GM12878 (cell line): ENCODE data around the gene ARHGEF10L. TPM values are rescaled to one million over a fixed set of nuclear protein-coding genes. Genes with fewer than 3 reads are reported as not detected.
A peak's percentile ranks its signal among the peaks of the same experiment; 100 is the strongest.

Source experiments
- ATAC-seq: fragments of 200-7000 bp; cut with Tn5 transposase; 3 replicates; pipeline ENCODE4 v1.9.1; 2020; ENCODE audit warnings: mild to moderate bottlenecking, moderate library complexity
- BruUV-seq: library from RNA; stranded (reverse); fragments of 400-500 nt; replicated peaks from 2 replicates; lab custom pipeline; 2021; lab: Mats Ljungman, UMichigan
- CTCF ChIA-PET: fragments of 300-600 bp; sonication (Branson Sonifier 250); formaldehyde crosslinking; extraction: SDS; loops from one replicate; lab custom pipeline; 2021; ENCODE audit warnings: inconsistent platforms; lab: Yijun Ruan, JAX
- POLR2A ChIA-PET: fragments of 350-600 bp; formaldehyde crosslinking; extraction: SDS; loops from one replicate; lab custom pipeline; 2021; ENCODE audit warnings: inconsistent platforms; lab: Charles Lee
- RAD21 ChIA-PET: fragments of 300-600 bp; sonication (Branson Sonifier 250); formaldehyde crosslinking; loops from one replicate; lab custom pipeline; 2023; ENCODE audit warnings: antibody characterized with exemption; ENCODE audit not compliant: unreplicated experiment; lab: Charles Lee
- SMC1A ChIA-PET: fragments of 300-600 bp; sonication (Branson Sonifier 250); formaldehyde crosslinking; loops from one replicate; lab custom pipeline; 2023; ENCODE audit not compliant: unreplicated experiment, uncharacterized antibody; lab: Charles Lee
- DNase-seq: peaks from one replicate; pipeline ENCODE4 v3.0.0-alpha.2; 2011; ENCODE audit warnings: low read depth, low spot score
- FAIRE-seq: peaks from 3 replicates; lab custom pipeline; 2011; peaks lifted over from hg19 to GRCh38; lab: Jason Lieb, UNC
- H2AFZ ChIP-seq: 2 replicates; pipeline ENCODE4 v1.6.0; 2011; ENCODE audit warnings: low read depth, low read length, control low read depth; ENCODE audit not compliant: control insufficient read depth
- H3K27ac ChIP-seq: 2 replicates; pipeline ENCODE4 v1.5.1; 2011; ENCODE audit warnings: control low read depth; ENCODE audit not compliant: control insufficient read depth, insufficient read depth
- H3K27me3 ChIP-seq, 2 experiments: replicated peaks in 1 of 2; 2 replicates each; pipeline versions ENCODE4 v1.6.0 to v1.6.1; 2011; ENCODE audit warnings: low read length in 1 of 2; ENCODE audit not compliant: control insufficient read depth in 2 of 2, insufficient read depth in 2 of 2
- H3K36me3 ChIP-seq, 2 experiments: 2 replicates each; pipeline ENCODE4 v1.5.1; 2011; ENCODE audit warnings: low read length in 1 of 2; ENCODE audit not compliant: control insufficient read depth in 2 of 2, insufficient read depth in 2 of 2
- H3K4me1 ChIP-seq: 2 replicates; pipeline ENCODE4 v1.6.1; 2011; ENCODE audit warnings: mild to moderate bottlenecking, low read length, moderate library complexity, mixed read lengths; ENCODE audit not compliant: control insufficient read depth, insufficient read depth
- H3K4me2 ChIP-seq: 2 replicates; pipeline ENCODE4 v1.6.0; 2011; ENCODE audit warnings: control low read depth; ENCODE audit not compliant: control insufficient read depth, insufficient read depth
- H3K4me3 ChIP-seq: fragments of 200-600 bp; sonication (generic); 2 replicates; pipeline ENCODE4 v1.5.1; 2016
- H3K79me2 ChIP-seq: 2 replicates; pipeline ENCODE4 v1.6.0; 2011; ENCODE audit warnings: low read length; ENCODE audit not compliant: control insufficient read depth, insufficient read depth
- H3K9ac ChIP-seq: 2 replicates; pipeline ENCODE4 v1.8.0; 2011; ENCODE audit warnings: low read length, control low read depth, mixed read lengths; ENCODE audit not compliant: control insufficient read depth, insufficient read depth
- H3K9me3 ChIP-seq: replicated peaks from 3 replicates; pipeline ENCODE4 v1.5.1; 2011; ENCODE audit warnings: mild to moderate bottlenecking, low read length; ENCODE audit not compliant: control insufficient read depth, insufficient read depth
- H4K20me1 ChIP-seq: 2 replicates; pipeline ENCODE4 v1.6.0; 2011; ENCODE audit not compliant: control insufficient read depth, insufficient read depth
- BHLHE40 ChIP-seq, 2 experiments: fragments of 450-650 bp in 1 of 2; IDR thresholded peaks; 2 replicates each; pipeline ENCODE4 v1.6.1; 2011 to 2017; ENCODE audit warnings: low read depth in 2 of 2, borderline replicate concordance in 1 of 2, improper control_type of control experiment in 1 of 2, low read length in 1 of 2, mild to moderate bottlenecking in 1 of 2
- CEBPZ ChIP-seq: fragments of 150-350 bp; IDR thresholded peaks from 2 replicates; pipeline ENCODE4 v1.6.1; 2016; ENCODE audit warnings: low read depth, low read length
- E2F4 ChIP-seq: IDR thresholded peaks from 2 replicates; pipeline ENCODE4 v1.6.1; 2012; ENCODE audit warnings: low read depth, low read length, improper control_type of control experiment
- NFYA ChIP-seq: IDR thresholded peaks from 2 replicates; pipeline ENCODE4 v1.6.1; 2011; ENCODE audit warnings: low read depth, mild to moderate bottlenecking, low read length, improper control_type of control experiment, borderline replicate concordance
- PML ChIP-seq: IDR thresholded peaks from 2 replicates; pipeline ENCODE4 v1.6.1; 2012; ENCODE audit warnings: low read length, inconsistent platforms
- RAD51 ChIP-seq: fragments of 450-650 bp; IDR thresholded peaks from 2 replicates; pipeline ENCODE4 v1.6.1; 2016; ENCODE audit warnings: moderate library complexity, mild to moderate bottlenecking, inconsistent platforms
- SMARCA5 ChIP-seq: fragments of 450-650 bp; IDR thresholded peaks from 2 replicates; pipeline ENCODE4 v1.6.1; 2017; ENCODE audit warnings: mild to moderate bottlenecking
- TARDBP ChIP-seq: IDR thresholded peaks from 2 replicates; pipeline ENCODE4 v1.6.1; 2016; ENCODE audit warnings: borderline replicate concordance
- WGBS: methylation state at CpG from one replicate; pipeline ENCODE4 v1.1.6; 2016; ENCODE audit warnings: low lambda C conversion rate; ENCODE audit not compliant: insufficient replicate concordance, insufficient coverage; ENCODE audit errors: missing lambda C conversion rate; 5-methylcytosine and 5-hydroxymethylcytosine counted together
- in situ Hi-C: fragments of 300-500 bp; cut with MboI; formaldehyde crosslinking; loops from 9 replicates; pipeline ENCODE4 v1.14.3; 2018; ENCODE audit warnings: mixed read lengths
- intact Hi-C: fragments of 100-400 bp; cut with micrococcal nuclease; formaldehyde crosslinking; loops from one replicate; pipeline ENCODE4 v1.14.2; 2022; ENCODE audit not compliant: unreplicated experiment
- polyA plus RNA-seq, 11 experiments: library from polyadenylated mRNA; depleted of rRNA in 4 of 11; unstranded in 6 of 11; stranded (reverse) in 5 of 11; fragments of >200 nt; fragmentation: Nextera tagmentation in 4 of 11; fragmentation: Illumina TruSeq in 1 of 11; extraction: Ambion mirVana in 4 of 11; extraction: Trizol in 1 of 11; gene quantifications; 1 replicate in 1 of 11; 2 replicates in 10 of 11; pipeline versions ENCODE4 v1.2.1 to v1.2.3, GENCODE V29; 2011 to 2016; ENCODE audit warnings: inconsistent platforms in 2 of 11, missing spikeins in 2 of 11, low read depth in 1 of 11
- total RNA-seq, 4 experiments: library from RNA; depleted of rRNA in 3 of 4; stranded (reverse); fragments of >200 nt in 3 of 4; fragmentation: Illumina TruSeq in 1 of 4; extraction: Trizol in 1 of 4; gene quantifications; 2 replicates each; pipeline versions ENCODE4 v1.2.1 to v1.2.3, GENCODE V29; 2013 to 2021

Gene ARHGEF10L
- total and polyA plus RNA-seq, 10 of the 15 experiments (the other 5 are each of a cell fraction or from before 2014, with no cell fraction given) = 0.05 to 0.94 (median 0.28) TPM; not detected in 2

- in situ Hi-C loops = no loop called here
- H3K79me2 ChIP-seq = no peaks in the 10 kb centered on the region
- H3K9me3 ChIP-seq = no peaks in the 10 kb centered on the region
- ChIA-PET SMC1A (no interaction called here), CTCF (no interaction called here), RAD21 (no interaction called here)
- H3K27me3 ChIP-seq = no peaks in the 10 kb centered on the region; a peak in 1 of 4 replicates
- no TSS peak for BruUV-seq
- no peak for FAIRE-seq
- H3K4me1 ChIP-seq = peaks cover 3% of the 10 kb centered on the region; the same call in 1 of the 2 replicates
- H3K36me3 ChIP-seq = no peaks in the 10 kb centered on the region
- H3K9ac ChIP-seq = no peak overlapping the region
- H3K27ac ChIP-seq = no peak overlapping the region
- H3K4me2 ChIP-seq = no peak overlapping the region
- 44% methylated on average over 8 of the region's 8 CpGs for WGBS
- peak in 1 of 2 experiments; percentile 41; a peak in 2 of 4 replicates for TF ChIP-seq BHLHE40 (IDR thresholded peaks at IDR 0.05; ENCODE audit: borderline replicate concordance in 1 of 2, low read depth in 2 of 2, low read length in 1 of 2)
- peak; percentile 42; the same call in 1 of the 2 replicates for TF ChIP-seq RAD51
- TF ChIP-seq E2F4 = no peak
- TF ChIP-seq NFYA = no peak
- TF ChIP-seq SMARCA5 = no peak
- no peak for TF ChIP-seq PML
- TF ChIP-seq, all 136 proteins: peak for 2
- intact Hi-C loops = no loop called here
- ATAC-seq (no peak), DNase-seq (no peak)
- no peaks in the 10 kb centered on the region for H4K20me1 ChIP-seq
- no peak overlapping the region for H2AFZ ChIP-seq
- POLR2A ChIA-PET = no interaction called here
- no peak overlapping the region for H3K4me3 ChIP-seq
Observed at GRCh38 chr1:17631410-17631809, 91.9 kb downstream of the ARHGEF10L start.

- Histone ChIP-seq H3K4me2 (no peak overlapping the region), H3K4me3 (no peak overlapping the region), H3K36me3 (no peaks in the 10 kb centered on the region), H3K27ac (no peak overlapping the region), H3K79me2 (no peaks in the 10 kb centered on the region), H4K20me1 (no peaks in the 10 kb centered on the region), H3K27me3 (no peaks in the 10 kb centered on the region; a peak in 1 of 4 replicates), H2AFZ (no peak overlapping the region), H3K9ac (no peak overlapping the region), H3K4me1 (peaks cover 3% of the 10 kb centered on the region; the same call in 1 of the 2 replicates), H3K9me3 (no peaks in the 10 kb centered on the region)
- WGBS = 78% methylated on average over 19 of the region's 19 CpGs
- no peak for TF ChIP-seq TARDBP
- no peak for TF ChIP-seq CEBPZ
- ChIA-PET POLR2A (no interaction called here), CTCF (no interaction called here), RAD21 (no interaction called here), SMC1A (no interaction called here)
- BruUV-seq = no TSS peak
- intact Hi-C loops (no loop called here), in situ Hi-C loops (no loop called here)
- no peak for DNase-seq
- no peak for FAIRE-seq
- ATAC-seq = no peak
Observed at GRCh38 chr1:17632106-17632505, 92.6 kb downstream of the ARHGEF10L start.
